Measurements from ENCODE around the gene HIVEP3. TPM values are rescaled to one million over a fixed set of nuclear protein-coding genes. Genes with fewer than 3 reads are reported as not detected.

HIVEP3 gene
- polyA plus RNA-seq, 1 of the 3 experiments (the other 2 are of a cell fraction): 6.4 TPM

DNA sequence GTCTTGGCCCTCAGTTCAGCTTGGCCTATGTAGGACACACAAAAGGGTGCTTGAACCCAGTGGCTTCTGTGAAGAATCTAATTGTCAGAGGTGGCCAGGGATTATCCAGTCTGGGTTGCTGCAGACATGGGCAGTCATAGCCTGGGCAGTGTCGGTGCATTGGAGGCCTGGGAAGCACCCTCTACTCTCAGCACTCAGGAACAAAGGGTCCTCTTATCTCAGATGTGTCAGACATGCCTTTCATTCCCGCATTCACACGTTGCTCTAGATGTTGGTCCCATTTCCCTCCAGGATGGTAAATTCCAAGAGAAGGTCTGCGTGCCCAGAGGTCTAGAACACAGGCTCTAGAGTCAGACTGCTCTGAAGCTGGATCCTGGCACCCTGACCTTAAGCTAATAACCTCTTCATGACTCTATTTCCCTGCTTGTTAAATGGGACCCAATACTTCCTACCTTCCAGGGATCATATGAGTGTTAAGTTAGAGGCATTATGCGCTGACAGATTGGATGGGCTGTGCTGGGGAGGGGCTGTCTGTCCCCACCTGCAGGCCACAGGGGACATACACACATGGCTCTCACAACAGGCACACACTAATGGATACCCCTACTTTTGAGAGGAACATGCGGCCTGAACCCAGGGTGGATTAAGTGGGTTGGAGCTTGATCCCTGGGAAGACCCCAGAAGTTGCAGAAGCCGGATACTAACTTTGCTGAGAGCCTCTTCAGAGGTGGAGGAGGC is 417.8 kb downstream of the HIVEP3 start:
- no peaks in the 10 kb centered on the region for H3K36me3 ChIP-seq (replicated peaks in 1 of 2; ENCODE audit: control insufficient read depth in 1 of 2, insufficient read depth in 2 of 2, low read length in 1 of 2)
- H2AFZ ChIP-seq (ENCODE audit: low read depth): no peak overlapping the region
- ChIA-PET CTCF (interaction anchor here (1.0 to 3.5 kb wide), 9 partner anchors 9 to 78 kb away, joined by 3 to 18 read pairs (median 6); partner anchors contain the start of gene EDN2), POLR2A (no interaction called here)
- no peaks in the 10 kb centered on the region for H3K27me3 ChIP-seq (ENCODE audit: insufficient read depth)
- DNase-seq: no peak
- peaks cover 7% of the 10 kb centered on the region for H3F3A ChIP-seq (replicated peaks; ENCODE audit: insufficient read depth)
- TF ChIP-seq EZH2phosphoT487 (IDR thresholded peaks at IDR 0.05; ENCODE audit: borderline replicate concordance, low read depth): no peak
- no peak for TF ChIP-seq POLR2AphosphoS5 (IDR thresholded peaks at IDR 0.05; ENCODE audit: low read depth, low read length)
- TF ChIP-seq, protein P1, sequence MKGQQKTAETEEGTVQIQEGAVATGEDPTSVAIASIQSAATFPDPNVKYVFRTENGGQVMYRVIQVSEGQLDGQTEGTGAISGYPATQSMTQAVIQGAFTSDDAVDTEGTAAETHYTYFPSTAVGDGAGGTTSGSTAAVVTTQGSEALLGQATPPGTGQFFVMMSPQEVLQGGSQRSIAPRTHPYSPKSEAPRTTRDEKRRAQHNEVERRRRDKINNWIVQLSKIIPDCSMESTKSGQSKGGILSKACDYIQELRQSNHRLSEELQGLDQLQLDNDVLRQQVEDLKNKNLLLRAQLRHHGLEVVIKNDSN (IDR thresholded peaks at IDR 0.05; ENCODE audit: borderline replicate concordance, low read depth): no peak
- no peak for TF ChIP-seq SIN3A (IDR thresholded peaks at IDR 0.05; ENCODE audit: borderline replicate concordance, low read depth, low read length)
- TF ChIP-seq, protein P2, sequence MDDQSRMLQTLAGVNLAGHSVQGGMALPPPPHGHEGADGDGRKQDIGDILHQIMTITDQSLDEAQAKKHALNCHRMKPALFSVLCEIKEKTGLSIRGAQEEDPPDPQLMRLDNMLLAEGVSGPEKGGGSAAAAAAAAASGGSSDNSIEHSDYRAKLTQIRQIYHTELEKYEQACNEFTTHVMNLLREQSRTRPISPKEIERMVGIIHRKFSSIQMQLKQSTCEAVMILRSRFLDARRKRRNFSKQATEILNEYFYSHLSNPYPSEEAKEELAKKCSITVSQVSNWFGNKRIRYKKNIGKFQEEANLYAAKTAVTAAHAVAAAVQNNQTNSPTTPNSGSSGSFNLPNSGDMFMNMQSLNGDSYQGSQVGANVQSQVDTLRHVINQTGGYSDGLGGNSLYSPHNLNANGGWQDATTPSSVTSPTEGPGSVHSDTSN (IDR thresholded peaks at IDR 0.05): no peak
- no peak for TF ChIP-seq RXRA (IDR thresholded peaks at IDR 0.05; ENCODE audit: borderline replicate concordance, low read depth)
- TF ChIP-seq, protein P3, sequence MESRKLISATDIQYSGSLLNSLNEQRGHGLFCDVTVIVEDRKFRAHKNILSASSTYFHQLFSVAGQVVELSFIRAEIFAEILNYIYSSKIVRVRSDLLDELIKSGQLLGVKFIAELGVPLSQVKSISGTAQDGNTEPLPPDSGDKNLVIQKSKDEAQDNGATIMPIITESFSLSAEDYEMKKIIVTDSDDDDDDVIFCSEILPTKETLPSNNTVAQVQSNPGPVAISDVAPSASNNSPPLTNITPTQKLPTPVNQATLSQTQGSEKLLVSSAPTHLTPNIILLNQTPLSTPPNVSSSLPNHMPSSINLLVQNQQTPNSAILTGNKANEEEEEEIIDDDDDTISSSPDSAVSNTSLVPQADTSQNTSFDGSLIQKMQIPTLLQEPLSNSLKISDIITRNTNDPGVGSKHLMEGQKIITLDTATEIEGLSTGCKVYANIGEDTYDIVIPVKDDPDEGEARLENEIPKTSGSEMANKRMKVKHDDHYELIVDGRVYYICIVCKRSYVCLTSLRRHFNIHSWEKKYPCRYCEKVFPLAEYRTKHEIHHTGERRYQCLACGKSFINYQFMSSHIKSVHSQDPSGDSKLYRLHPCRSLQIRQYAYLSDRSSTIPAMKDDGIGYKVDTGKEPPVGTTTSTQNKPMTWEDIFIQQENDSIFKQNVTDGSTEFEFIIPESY (IDR thresholded peaks at IDR 0.05; ENCODE audit: borderline replicate concordance, low read depth): no peak
- TF ChIP-seq FOXJ3 (CRISPR knock-in tag; IDR thresholded peaks at IDR 0.05): no peak
- TF ChIP-seq, protein P4, sequence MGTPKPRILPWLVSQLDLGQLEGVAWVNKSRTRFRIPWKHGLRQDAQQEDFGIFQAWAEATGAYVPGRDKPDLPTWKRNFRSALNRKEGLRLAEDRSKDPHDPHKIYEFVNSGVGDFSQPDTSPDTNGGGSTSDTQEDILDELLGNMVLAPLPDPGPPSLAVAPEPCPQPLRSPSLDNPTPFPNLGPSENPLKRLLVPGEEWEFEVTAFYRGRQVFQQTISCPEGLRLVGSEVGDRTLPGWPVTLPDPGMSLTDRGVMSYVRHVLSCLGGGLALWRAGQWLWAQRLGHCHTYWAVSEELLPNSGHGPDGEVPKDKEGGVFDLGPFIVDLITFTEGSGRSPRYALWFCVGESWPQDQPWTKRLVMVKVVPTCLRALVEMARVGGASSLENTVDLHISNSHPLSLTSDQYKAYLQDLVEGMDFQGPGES (IDR thresholded peaks at IDR 0.05; ENCODE audit: low read depth, low read length): no peak
- no peak overlapping the region for H3K9ac ChIP-seq
- no peak overlapping the region for H3K4me3 ChIP-seq (ENCODE audit: low read depth in 2 of 2, low read length in 1 of 2)
- H3K4me1 ChIP-seq (ENCODE audit: control insufficient read depth in 1 of 2, insufficient read depth in 2 of 2, low read depth in 1 of 2, low read length in 1 of 2): peaks cover 22 to 83% of the 10 kb centered on the region in 2 experiments
- peak overlapping the region in 1 of 2 experiments; percentile 62; a peak in 1 of 4 replicates for H3K27ac ChIP-seq (ENCODE audit: low read depth in 2 of 2, low read length in 1 of 2)
- no peaks in the 10 kb centered on the region for H4K20me1 ChIP-seq (ENCODE audit: insufficient read depth)
- no peaks in the 10 kb centered on the region for H3K9me2 ChIP-seq
- whole genome bisulfite sequencing (ENCODE audit: low lambda C conversion rate): 95% methylated on average over 7 of the region's 7 CpGs
- no peaks in the 10 kb centered on the region for H3K9me3 ChIP-seq
- H3K79me2 ChIP-seq (ENCODE audit: insufficient read depth): no peaks in the 10 kb centered on the region
- H3K4me2 ChIP-seq: no peak overlapping the region

DNA sequence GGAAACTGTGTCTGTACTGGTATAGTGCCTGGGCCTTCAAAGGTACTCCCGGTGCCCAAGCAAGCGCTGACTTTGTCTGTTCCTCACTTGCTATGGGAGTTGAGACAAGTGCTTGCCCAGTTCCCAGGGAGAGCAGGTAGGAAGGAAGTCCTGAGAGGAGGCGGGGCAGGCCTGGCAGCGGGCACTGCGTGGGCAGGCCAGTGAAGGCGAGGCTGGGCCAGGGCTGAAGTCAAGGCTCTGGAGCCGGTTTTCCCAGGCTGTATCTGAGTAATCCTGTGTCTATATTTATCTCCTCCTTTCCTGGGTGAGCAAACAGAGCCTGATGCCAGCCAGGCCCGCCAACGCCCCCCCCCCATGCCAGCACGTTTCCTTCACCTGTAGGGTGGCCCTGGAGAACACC is 418.3 kb downstream of the HIVEP3 start:
- CTCF ChIA-PET: interaction anchor here (1.5 to 3.5 kb wide), 4 partner anchors 10 to 68 kb away, joined by 4 to 18 read pairs (median 8); no protein-coding TSS in a partner anchor
- Histone ChIP-seq H3K4me1 (ENCODE audit: control insufficient read depth in 1 of 2, insufficient read depth in 2 of 2, low read depth in 1 of 2, low read length in 1 of 2) (peaks cover 22 to 80% of the 10 kb centered on the region in 2 experiments), H3K4me3 (ENCODE audit: low read depth in 2 of 2, low read length in 1 of 2) (no peak overlapping the region), H3K27me3 (ENCODE audit: insufficient read depth) (no peaks in the 10 kb centered on the region), H3K27ac (ENCODE audit: low read depth in 2 of 2, low read length in 1 of 2) (no peak overlapping the region; a peak in 1 of 4 replicates), H3K79me2 (ENCODE audit: insufficient read depth) (no peaks in the 10 kb centered on the region), H3F3A (replicated peaks; ENCODE audit: insufficient read depth) (peaks cover 7% of the 10 kb centered on the region), H3K9me3 (no peaks in the 10 kb centered on the region), H3K4me2 (peak overlapping the region; percentile 30; the same call in 1 of the 2 replicates), H3K36me3 (replicated peaks in 1 of 2; ENCODE audit: control insufficient read depth in 1 of 2, insufficient read depth in 2 of 2, low read length in 1 of 2) (no peaks in the 10 kb centered on the region), H3K9ac (no peak overlapping the region), H4K20me1 (ENCODE audit: insufficient read depth) (no peaks in the 10 kb centered on the region), H2AFZ (ENCODE audit: low read depth) (no peak overlapping the region), H3K9me2 (no peaks in the 10 kb centered on the region)
- TF ChIP-seq YY1 (IDR thresholded peaks at IDR 0.05; ENCODE audit: low read depth) (no peak), CTCF (IDR thresholded peaks at IDR 0.05) (no peak), SIN3A (IDR thresholded peaks at IDR 0.05; ENCODE audit: borderline replicate concordance, low read depth, low read length) (no peak), GABPA (IDR thresholded peaks at IDR 0.05; ENCODE audit: low read depth) (no peak), RXRA (IDR thresholded peaks at IDR 0.05; ENCODE audit: borderline replicate concordance, low read depth) (no peak), FOXM1 (IDR thresholded peaks at IDR 0.05; ENCODE audit: low read depth) (no peak), TEAD4 (IDR thresholded peaks at IDR 0.05; ENCODE audit: borderline replicate concordance, insufficient read depth) (no peak), EZH2phosphoT487 (IDR thresholded peaks at IDR 0.05; ENCODE audit: borderline replicate concordance, low read depth) (no peak)
- DNase-seq: no peak
- POLR2A ChIA-PET: no interaction called here
- WGBS (ENCODE audit: low lambda C conversion rate): 75% methylated on average over 7 of the region's 10 CpGs
